GM23248 (cell line): ENCODE results near the gene PSMB10. TPM values are rescaled to one million over a fixed set of nuclear protein-coding genes. Genes with fewer than 3 reads are reported as not detected.

Experiments used
- DNase-seq: peaks from one replicate; pipeline ENCODE4 v3.0.0-alpha.2; 2015
- H2AFZ ChIP-seq: fragments of 200-600 bp; sonication (generic); 2 replicates; pipeline ENCODE4 v1.6.1; 2016; ENCODE audit warnings: antibody characterized with exemption
- H3F3A ChIP-seq: fragments of 200-600 bp; sonication (generic); 2 replicates; pipeline ENCODE4 v1.6.1; 2016; ENCODE audit warnings: mild to moderate bottlenecking, antibody characterized with exemption, mixed run types; ENCODE audit not compliant: insufficient read depth
- H3K27ac ChIP-seq: fragments of 200-600 bp; sonication (generic); 2 replicates; pipeline ENCODE4 v1.5.1; 2016; ENCODE audit warnings: mild to moderate bottlenecking
- H3K27me3 ChIP-seq: fragments of 200-600 bp; sonication (generic); replicated peaks from 2 replicates; pipeline ENCODE4 v1.6.1; 2016; ENCODE audit warnings: mild to moderate bottlenecking; ENCODE audit not compliant: insufficient read depth
- H3K36me3 ChIP-seq: fragments of 200-600 bp; sonication (generic); 2 replicates; pipeline ENCODE4 v1.6.1; 2016; ENCODE audit warnings: low read depth, mild to moderate bottlenecking
- H3K4me1 ChIP-seq: fragments of 200-600 bp; sonication (generic); 2 replicates; pipeline ENCODE4 v1.6.1; 2016; ENCODE audit warnings: mild to moderate bottlenecking; ENCODE audit not compliant: insufficient read depth
- H3K4me2 ChIP-seq: fragments of 200-600 bp; sonication (generic); one replicate; pipeline ENCODE4 v1.6.1; 2016; ENCODE audit warnings: mild to moderate bottlenecking; ENCODE audit not compliant: unreplicated experiment
- H3K4me3 ChIP-seq: fragments of 200-600 bp; sonication (generic); 2 replicates; pipeline ENCODE4 v1.5.1; 2016; ENCODE audit warnings: mild to moderate bottlenecking
- H3K79me2 ChIP-seq: fragments of 200-600 bp; sonication (generic); 2 replicates; pipeline ENCODE4 v1.6.1; 2016; ENCODE audit warnings: mild to moderate bottlenecking; ENCODE audit not compliant: insufficient read depth
- H3K9ac ChIP-seq: fragments of 200-600 bp; sonication (generic); 2 replicates; pipeline ENCODE4 v1.6.1; 2016; ENCODE audit warnings: mild to moderate bottlenecking
- H3K9me2 ChIP-seq: fragments of 200-600 bp; sonication (generic); 2 replicates; pipeline ENCODE4 v1.6.1; 2016; ENCODE audit warnings: mixed run types, mild to moderate bottlenecking, moderate library complexity; ENCODE audit not compliant: insufficient read depth
- H3K9me3 ChIP-seq: fragments of 200-600 bp; sonication (generic); one replicate; pipeline ENCODE4 v1.6.1; 2017; ENCODE audit warnings: low read depth
- H4K20me1 ChIP-seq: fragments of 200-600 bp; sonication (generic); 2 replicates; pipeline ENCODE4 v1.6.0; 2016; ENCODE audit not compliant: insufficient read depth
- EZH2 ChIP-seq: fragments of 200-600 bp; sonication (generic); IDR thresholded peaks from 2 replicates; pipeline ENCODE4 v1.6.1; 2018; ENCODE audit warnings: antibody characterized with exemption, mild to moderate bottlenecking; ENCODE audit not compliant: insufficient read depth, poor library complexity, severe bottlenecking
- EZH2phosphoT487 ChIP-seq: fragments of 200-600 bp; sonication (generic); IDR thresholded peaks from 2 replicates; pipeline ENCODE4 v1.6.1; 2018; ENCODE audit warnings: antibody characterized with exemption, moderate library complexity, mild to moderate bottlenecking, low read depth; ENCODE audit not compliant: insufficient read depth
- WGBS, 2 experiments: methylation state at CpG; one replicate each; pipeline ENCODE4 v1.1.6; 2015 to 2017; ENCODE audit warnings: low lambda C conversion rate in 2 of 2, low coverage in 1 of 2; ENCODE audit errors: missing lambda C conversion rate in 2 of 2; 5-methylcytosine and 5-hydroxymethylcytosine counted together
- in situ Hi-C: fragments of 300-500 bp; cut with MboI; formaldehyde crosslinking; loops from 2 replicates; pipeline ENCODE4 v1.15.0; 2020
- polyA plus RNA-seq: library from polyadenylated mRNA; unstranded; fragments of >200 nt; fragmentation: Nextera tagmentation; extraction: Ambion mirVana; gene quantifications from 2 replicates; pipeline ENCODE4 v1.2.1, GENCODE V29; 2016
- total RNA-seq: library from RNA; depleted of rRNA; stranded (reverse); fragments of >200 nt; shearing (Covaris generic); gene quantifications from 2 replicates; pipeline ENCODE4 v1.2.3, GENCODE V29; 2014

PSMB10 gene
- total and polyA plus RNA-seq, 2 experiments from 2014 or later: 18.9 to 55.1 TPM

GRCh38 chr16:67897231-67897630, 39.4 kb downstream of the PSMB10 start:
- 46 to 49% methylated on average over 3 of the region's 3 CpGs for whole genome bisulfite sequencing, 2 experiments
- no peaks in the 10 kb centered on the region for H3F3A ChIP-seq
- H3K9ac ChIP-seq: peak overlapping the region; percentile 31; the same call in 1 of the 2 replicates
- H2AFZ ChIP-seq: no peak overlapping the region
- peaks cover 87% of the 10 kb centered on the region for H3K79me2 ChIP-seq
- peak; percentile 81 for DNase-seq
- no peaks in the 10 kb centered on the region for H3K36me3 ChIP-seq
- H3K27ac ChIP-seq: peak overlapping the region; percentile 53
- peaks cover 17% of the 10 kb centered on the region for H3K4me1 ChIP-seq
- H3K4me3 ChIP-seq: no peak overlapping the region
- H3K27me3 ChIP-seq: no peaks in the 10 kb centered on the region
- no peaks in the 10 kb centered on the region for H4K20me1 ChIP-seq
- in situ Hi-C loops: no loop called here
- no peaks in the 10 kb centered on the region for H3K9me2 ChIP-seq
- H3K4me2 ChIP-seq: no peak overlapping the region
- no peak for TF ChIP-seq EZH2phosphoT487
- TF ChIP-seq EZH2: no peak
- H3K9me3 ChIP-seq: no peaks in the 10 kb centered on the region

GRCh38 chr16:67893743-67894399, 42.8 kb downstream of the PSMB10 start:
- H3K4me1 ChIP-seq: peaks cover 17% of the 10 kb centered on the region
- WGBS, 2 experiments: 17 to 19% methylated on average over 14 of the region's 14 CpGs
- peak overlapping the region; percentile 86 for H3K27ac ChIP-seq
- H3K79me2 ChIP-seq: peaks cover 55% of the 10 kb centered on the region
- in situ Hi-C loops: no loop called here
- TF ChIP-seq EZH2phosphoT487: no peak
- TF ChIP-seq EZH2: no peak
- peak overlapping the region; percentile 69 for H2AFZ ChIP-seq
- no peaks in the 10 kb centered on the region for H3F3A ChIP-seq
- peak overlapping the region; percentile 82 for H3K4me3 ChIP-seq
- H3K4me2 ChIP-seq: peak overlapping the region; percentile 92
- peak; percentile 58 for DNase-seq
- H3K9ac ChIP-seq: peak overlapping the region; percentile 97
- no peaks in the 10 kb centered on the region for H3K36me3 ChIP-seq
- H3K9me2 ChIP-seq: no peaks in the 10 kb centered on the region
- no peaks in the 10 kb centered on the region for H4K20me1 ChIP-seq
- no peaks in the 10 kb centered on the region for H3K9me3 ChIP-seq
- no peaks in the 10 kb centered on the region for H3K27me3 ChIP-seq

GRCh38 chr16:67892899-67893742, 43.5 kb downstream of the PSMB10 start, which contains the start of gene PSKH1:
Gene PSKH1 (plus strand): TSS chr16:67893254. CDS start chr16:67908750, 15,496 bp downstream.
- WGBS, 2 experiments: 1% methylated on average over 61 to 88 of the region's 90 CpGs
- no peaks in the 10 kb centered on the region for H4K20me1 ChIP-seq
- H3K4me2 ChIP-seq: peak within 1 kb of the TSS; percentile 92
- in situ Hi-C loops: no loop called here
- peak; percentile 97 for DNase-seq
- peak within 1 kb of the TSS; percentile 97 for H3K9ac ChIP-seq
- H3K27me3 ChIP-seq: no peaks in the 10 kb centered on the region
- H3K9me3 ChIP-seq: no peaks in the 10 kb centered on the region
- no peaks in the 10 kb centered on the region for H3F3A ChIP-seq
- H3K36me3 ChIP-seq: no peaks in the 10 kb centered on the region
- peak within 1 kb of the TSS; percentile 93 for H2AFZ ChIP-seq
- H3K27ac ChIP-seq: peak within 1 kb of the TSS; percentile 86
- H3K4me3 ChIP-seq: peak within 1 kb of the TSS; percentile 82
- TF ChIP-seq EZH2phosphoT487: no peak
- no peak for TF ChIP-seq EZH2
- H3K9me2 ChIP-seq: no peaks in the 10 kb centered on the region
- H3K79me2 ChIP-seq: peaks cover 47% of the 10 kb centered on the region
- peaks cover 17% of the 10 kb centered on the region for H3K4me1 ChIP-seq

GRCh38 chr16:67892375-67892774, 44.3 kb downstream of the PSMB10 start:
- Histone ChIP-seq H3K4me2 (peak overlapping the region; percentile 69), H3K27ac (peak overlapping the region; percentile 29; the same call in 1 of the 2 replicates), H3K4me3 (peak overlapping the region; percentile 82), H2AFZ (peak overlapping the region; percentile 93), H3K4me1 (peaks cover 17% of the 10 kb centered on the region), H3K36me3 (no peaks in the 10 kb centered on the region), H3K79me2 (peaks cover 40% of the 10 kb centered on the region), H3K9me2 (no peaks in the 10 kb centered on the region), H3K9ac (peak overlapping the region; percentile 97), H3F3A (no peaks in the 10 kb centered on the region), H4K20me1 (no peaks in the 10 kb centered on the region), H3K9me3 (no peaks in the 10 kb centered on the region), H3K27me3 (no peaks in the 10 kb centered on the region)
- TF ChIP-seq EZH2phosphoT487 (no peak), EZH2 (no peak)
- in situ Hi-C loops: no loop called here
- 54 to 55% methylated on average over 5 of the region's 5 CpGs for WGBS, 2 experiments
- no peak for DNase-seq
